HL-60 (cell line): ENCODE measurements around the gene ROPN1L.

Experiments
- CTCF ChIP-seq: IDR thresholded peaks from one replicate; pipeline ENCODE4 v1.5.1; 2011; ENCODE audit warnings: low read length, control low read depth, inconsistent platforms; ENCODE audit not compliant: insufficient read depth
- POLR2AphosphoS5 ChIP-seq: IDR thresholded peaks from 2 replicates; pipeline ENCODE4 v1.6.1; 2012; ENCODE audit warnings: low read depth

- TF ChIP-seq CTCF = no peak
- no peak for TF ChIP-seq POLR2AphosphoS5
Observed at GRCh38 chr5:10493884-10494283, 52.2 kb downstream of the ROPN1L start.
